HepG2 (cell line): Measurements from ENCODE around the gene ARSB. TPM values are rescaled to one million over a fixed set of nuclear protein-coding genes. Genes with fewer than 3 reads are reported as not detected.
A peak's percentile ranks its signal among the peaks of the same experiment; 100 is the strongest.

Source experiments
- HDAC6 ChIP-seq: fragments of 200-600 bp; sonication (generic); IDR thresholded peaks from 2 replicates; pipeline ENCODE4 v1.7.0; 2017; ENCODE audit warnings: mild to moderate bottlenecking, antibody characterized with exemption, low read length, low read depth
- HNRNPK ChIP-seq: fragments of 200-400 bp; formaldehyde crosslinking; IDR thresholded peaks from 2 replicates; pipeline ENCODE4 v1.6.1; 2018; ENCODE audit warnings: low read length, low read depth, moderate library complexity, mild to moderate bottlenecking; ENCODE audit not compliant: poor library complexity, severe bottlenecking
- HOMEZ ChIP-seq: IDR thresholded peaks from 2 replicates; pipeline ENCODE4 v1.6.1; 2016; ENCODE audit warnings: low read depth
- HOXA3 ChIP-seq: sonication (generic); formaldehyde crosslinking; IDR thresholded peaks from 2 replicates; pipeline ENCODE4 v1.5.0; 2020; ENCODE audit warnings: missing genetic modification reagents
- KAT8 ChIP-seq: IDR thresholded peaks from 2 replicates; pipeline ENCODE4 v1.6.1; 2016; ENCODE audit warnings: missing genetic modification reagents, missing compliant biosample characterization
- MXD1 ChIP-seq: sonication (generic); formaldehyde crosslinking; IDR thresholded peaks from 2 replicates; pipeline ENCODE4 v1.4.0; 2020; ENCODE audit warnings: mild to moderate bottlenecking, missing genetic modification reagents
- polyA plus RNA-seq, 8 experiments: library from polyadenylated mRNA; depleted of rRNA in 3 of 8; stranded (reverse) in 7 of 8; unstranded in 1 of 8; fragments of >200 nt; fragmentation: Illumina TruSeq in 4 of 8; extraction: Trizol in 4 of 8; gene quantifications; 2 replicates each; pipeline versions ENCODE4 v1.2.1 to v1.2.3, GENCODE V29; 2011 to 2016; ENCODE audit warnings: low read depth in 4 of 8, missing spikeins in 1 of 8, mixed read lengths in 1 of 8; ENCODE audit not compliant: insufficient read depth in 1 of 8
- total RNA-seq, 5 experiments: library from RNA; depleted of rRNA; stranded (reverse); fragments of >200 nt; fragmentation: Illumina TruSeq; extraction: Trizol; gene quantifications; 2 replicates each; pipeline ENCODE4 v1.2.3, GENCODE V29; 2016; ENCODE audit warnings: low read depth in 1 of 5
- TF ChIP-seq, protein P1 (sequence below): sonication (generic); formaldehyde crosslinking; IDR thresholded peaks from 2 replicates; pipeline ENCODE4 v1.5.0; 2020; ENCODE audit warnings: missing genetic modification reagents
- TF ChIP-seq, protein P2 (sequence below): IDR thresholded peaks from 2 replicates; pipeline ENCODE4 v1.6.1; 2018; ENCODE audit warnings: missing genetic modification reagents
- TF ChIP-seq, protein P3 (sequence below), 2 experiments: fragments of 450-650 bp in 1 of 2; sonication (generic) in 1 of 2; formaldehyde crosslinking in 1 of 2; IDR thresholded peaks; 2 replicates each; pipeline versions ENCODE4 v1.6.1 to v1.8.0; 2016 to 2022; ENCODE audit warnings: antibody characterized with exemption in 1 of 2, mild to moderate bottlenecking in 1 of 2, missing genetic modification reagents in 1 of 2
- TF ChIP-seq, protein P4 (sequence below): sonication (generic); formaldehyde crosslinking; IDR thresholded peaks from 2 replicates; pipeline ENCODE4 v1.8.0; 2023; ENCODE audit warnings: mild to moderate bottlenecking, missing genetic modification reagents
- TF ChIP-seq, protein P5 (sequence below): sonication (generic); formaldehyde crosslinking; IDR thresholded peaks from 2 replicates; pipeline ENCODE4 v1.4.0; 2020; ENCODE audit warnings: mild to moderate bottlenecking, missing genetic modification reagents

The ARSB gene
- total and polyA plus RNA-seq, 2 of the 13 experiments (the other 11 are each of a cell fraction or from before 2014, with no cell fraction given): 52.6 to 66.4 TPM

DNA sequence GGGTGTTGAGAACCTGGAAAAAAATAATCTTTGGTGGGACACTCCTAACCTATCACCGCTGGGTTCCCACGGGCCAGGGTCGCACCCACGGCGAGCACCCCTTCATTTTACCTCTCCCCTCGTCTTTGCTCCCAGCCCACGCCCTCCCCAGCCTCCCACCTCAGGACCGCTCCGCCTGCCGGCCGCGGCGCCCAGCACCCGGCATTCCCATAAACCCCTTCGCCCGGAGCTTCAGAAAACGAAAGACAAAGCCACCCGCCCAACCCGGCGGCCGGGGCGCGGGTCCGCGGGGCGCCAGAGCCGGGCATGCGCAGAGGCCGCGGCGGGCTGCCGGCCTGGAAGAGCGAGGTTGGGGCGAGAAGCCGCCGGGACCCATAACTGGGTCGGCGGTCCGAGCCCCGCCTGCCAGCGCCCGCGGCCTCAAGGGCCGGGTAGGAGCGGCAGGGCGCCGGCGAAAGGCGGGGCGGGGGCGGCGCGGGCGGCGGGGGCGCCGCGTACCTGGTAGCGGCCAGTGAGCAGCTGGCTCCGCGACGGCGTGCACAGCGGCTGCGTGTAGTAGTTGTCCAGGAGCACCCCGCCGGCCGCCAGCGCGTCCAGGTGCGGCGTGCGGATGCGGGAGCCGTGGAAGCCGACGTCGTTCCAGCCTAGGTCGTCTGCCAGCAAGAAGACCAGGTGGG is 533 bp downstream of the ARSB start (continued):
- TF ChIP-seq, protein P1, sequence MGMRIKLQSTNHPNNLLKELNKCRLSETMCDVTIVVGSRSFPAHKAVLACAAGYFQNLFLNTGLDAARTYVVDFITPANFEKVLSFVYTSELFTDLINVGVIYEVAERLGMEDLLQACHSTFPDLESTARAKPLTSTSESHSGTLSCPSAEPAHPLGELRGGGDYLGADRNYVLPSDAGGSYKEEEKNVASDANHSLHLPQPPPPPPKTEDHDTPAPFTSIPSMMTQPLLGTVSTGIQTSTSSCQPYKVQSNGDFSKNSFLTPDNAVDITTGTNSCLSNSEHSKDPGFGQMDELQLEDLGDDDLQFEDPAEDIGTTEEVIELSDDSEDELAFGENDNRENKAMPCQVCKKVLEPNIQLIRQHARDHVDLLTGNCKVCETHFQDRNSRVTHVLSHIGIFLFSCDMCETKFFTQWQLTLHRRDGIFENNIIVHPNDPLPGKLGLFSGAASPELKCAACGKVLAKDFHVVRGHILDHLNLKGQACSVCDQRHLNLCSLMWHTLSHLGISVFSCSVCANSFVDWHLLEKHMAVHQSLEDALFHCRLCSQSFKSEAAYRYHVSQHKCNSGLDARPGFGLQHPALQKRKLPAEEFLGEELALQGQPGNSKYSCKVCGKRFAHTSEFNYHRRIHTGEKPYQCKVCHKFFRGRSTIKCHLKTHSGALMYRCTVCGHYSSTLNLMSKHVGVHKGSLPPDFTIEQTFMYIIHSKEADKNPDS (CRISPR knock-in tag): no peak
- no peak for TF ChIP-seq MXD1
- TF ChIP-seq, protein P2, sequence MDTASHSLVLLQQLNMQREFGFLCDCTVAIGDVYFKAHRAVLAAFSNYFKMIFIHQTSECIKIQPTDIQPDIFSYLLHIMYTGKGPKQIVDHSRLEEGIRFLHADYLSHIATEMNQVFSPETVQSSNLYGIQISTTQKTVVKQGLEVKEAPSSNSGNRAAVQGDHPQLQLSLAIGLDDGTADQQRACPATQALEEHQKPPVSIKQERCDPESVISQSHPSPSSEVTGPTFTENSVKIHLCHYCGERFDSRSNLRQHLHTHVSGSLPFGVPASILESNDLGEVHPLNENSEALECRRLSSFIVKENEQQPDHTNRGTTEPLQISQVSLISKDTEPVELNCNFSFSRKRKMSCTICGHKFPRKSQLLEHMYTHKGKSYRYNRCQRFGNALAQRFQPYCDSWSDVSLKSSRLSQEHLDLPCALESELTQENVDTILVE: peak; percentile 28; the same call in 1 of the 2 replicates
- TF ChIP-seq, protein P3, sequence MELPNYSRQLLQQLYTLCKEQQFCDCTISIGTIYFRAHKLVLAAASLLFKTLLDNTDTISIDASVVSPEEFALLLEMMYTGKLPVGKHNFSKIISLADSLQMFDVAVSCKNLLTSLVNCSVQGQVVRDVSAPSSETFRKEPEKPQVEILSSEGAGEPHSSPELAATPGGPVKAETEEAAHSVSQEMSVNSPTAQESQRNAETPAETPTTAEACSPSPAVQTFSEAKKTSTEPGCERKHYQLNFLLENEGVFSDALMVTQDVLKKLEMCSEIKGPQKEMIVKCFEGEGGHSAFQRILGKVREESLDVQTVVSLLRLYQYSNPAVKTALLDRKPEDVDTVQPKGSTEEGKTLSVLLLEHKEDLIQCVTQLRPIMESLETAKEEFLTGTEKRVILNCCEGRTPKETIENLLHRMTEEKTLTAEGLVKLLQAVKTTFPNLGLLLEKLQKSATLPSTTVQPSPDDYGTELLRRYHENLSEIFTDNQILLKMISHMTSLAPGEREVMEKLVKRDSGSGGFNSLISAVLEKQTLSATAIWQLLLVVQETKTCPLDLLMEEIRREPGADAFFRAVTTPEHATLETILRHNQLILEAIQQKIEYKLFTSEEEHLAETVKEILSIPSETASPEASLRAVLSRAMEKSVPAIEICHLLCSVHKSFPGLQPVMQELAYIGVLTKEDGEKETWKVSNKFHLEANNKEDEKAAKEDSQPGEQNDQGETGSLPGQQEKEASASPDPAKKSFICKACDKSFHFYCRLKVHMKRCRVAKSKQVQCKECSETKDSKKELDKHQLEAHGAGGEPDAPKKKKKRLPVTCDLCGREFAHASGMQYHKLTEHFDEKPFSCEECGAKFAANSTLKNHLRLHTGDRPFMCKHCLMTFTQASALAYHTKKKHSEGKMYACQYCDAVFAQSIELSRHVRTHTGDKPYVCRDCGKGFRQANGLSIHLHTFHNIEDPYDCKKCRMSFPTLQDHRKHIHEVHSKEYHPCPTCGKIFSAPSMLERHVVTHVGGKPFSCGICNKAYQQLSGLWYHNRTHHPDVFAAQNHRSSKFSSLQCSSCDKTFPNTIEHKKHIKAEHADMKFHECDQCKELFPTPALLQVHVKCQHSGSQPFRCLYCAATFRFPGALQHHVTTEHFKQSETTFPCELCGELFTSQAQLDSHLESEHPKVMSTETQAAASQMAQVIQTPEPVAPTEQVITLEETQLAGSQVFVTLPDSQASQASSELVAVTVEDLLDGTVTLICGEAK (IDR thresholded peaks at IDR 0.05): no peak
- TF ChIP-seq, protein P3 (CRISPR knock-in tag; IDR thresholded peaks at IDR 0.05): no peak
- TF ChIP-seq HOMEZ (CRISPR knock-in tag): no peak
- TF ChIP-seq HOXA3: peak; percentile 42; the same call in 1 of the 2 replicates
- TF ChIP-seq HDAC6: no peak
- peak; percentile 89 for TF ChIP-seq HNRNPK
- TF ChIP-seq, protein P4, sequence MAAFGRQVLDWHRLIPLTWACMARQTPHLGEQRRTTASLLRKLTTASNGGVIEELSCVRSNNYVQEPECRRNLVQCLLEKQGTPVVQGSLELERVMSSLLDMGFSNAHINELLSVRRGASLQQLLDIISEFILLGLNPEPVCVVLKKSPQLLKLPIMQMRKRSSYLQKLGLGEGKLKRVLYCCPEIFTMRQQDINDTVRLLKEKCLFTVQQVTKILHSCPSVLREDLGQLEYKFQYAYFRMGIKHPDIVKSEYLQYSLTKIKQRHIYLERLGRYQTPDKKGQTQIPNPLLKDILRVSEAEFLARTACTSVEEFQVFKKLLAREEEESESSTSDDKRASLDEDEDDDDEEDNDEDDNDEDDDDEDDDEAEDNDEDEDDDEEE (CRISPR knock-in tag): peak; percentile 78; the same call in 1 of the 2 replicates
- TF ChIP-seq, protein P5, sequence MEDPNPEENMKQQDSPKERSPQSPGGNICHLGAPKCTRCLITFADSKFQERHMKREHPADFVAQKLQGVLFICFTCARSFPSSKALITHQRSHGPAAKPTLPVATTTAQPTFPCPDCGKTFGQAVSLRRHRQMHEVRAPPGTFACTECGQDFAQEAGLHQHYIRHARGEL (CRISPR knock-in tag): no peak
- 0 out of 2 replicates have a peak, but pooled peaks have one; percentile 15 for TF ChIP-seq KAT8 (CRISPR knock-in tag)
